Thyroid gland (tissue), 4 donors: ENCODE data around the gene ENPP3. TPM values are rescaled to one million over a fixed set of nuclear protein-coding genes. Genes with fewer than 3 reads are reported as not detected.

Source experiments
- DNase-seq, 2 donors: peaks; one replicate each; pipeline ENCODE4 v3.0.0-alpha.2; 2019
- H3K27ac ChIP-seq, 3 donors: fragments of 200-600 bp; sonication (generic); 1 replicate in 2 of 3; 2 replicates in 1 of 3; pipeline ENCODE4 v1.5.1; 2016 to 2019; ENCODE audit warnings: mild to moderate bottlenecking in 1 of 3, moderate library complexity in 1 of 3
- H3K27me3 ChIP-seq: fragments of 200-600 bp; sonication (generic); one replicate; pipeline ENCODE4 v1.5.1; 2019
- H3K36me3 ChIP-seq, 2 donors: fragments of 200-600 bp; sonication (generic); one replicate each; pipeline ENCODE4 v1.5.1; 2016 to 2019
- H3K4me1 ChIP-seq, 2 donors: fragments of 200-600 bp; sonication (generic); one replicate each; pipeline ENCODE4 v1.5.1; 2017 to 2019
- H3K4me3 ChIP-seq, 3 donors: fragments of 200-600 bp; sonication (generic); replicated peaks in 1 of 3; 1 replicate in 2 of 3; 2 replicates in 1 of 3; pipeline ENCODE4 v1.5.1; 2016; ENCODE audit warnings: mild to moderate bottlenecking in 1 of 3
- H3K9me3 ChIP-seq: fragments of 200-600 bp; sonication (generic); one replicate; pipeline ENCODE4 v1.5.1; 2017
- CTCF ChIP-seq, 6 experiments: fragments of 200-600 bp in 3 of 6; fragments of 450-650 bp in 3 of 6; sonication (generic) in 3 of 6; IDR thresholded peaks; one replicate each; pipeline ENCODE4 v1.5.1; 2016 to 2019; ENCODE audit warnings: antibody characterized with exemption in 6 of 6, mild to moderate bottlenecking in 2 of 6, inconsistent platforms in 1 of 6, moderate library complexity in 1 of 6
- POLR2A ChIP-seq, 2 donors: fragments of 450-650 bp; IDR thresholded peaks; one replicate each; pipeline ENCODE4 v1.6.1; 2017; ENCODE audit warnings: antibody characterized with exemption in 2 of 2, mild to moderate bottlenecking in 2 of 2, moderate library complexity in 1 of 2
- WGBS, 2 donors: methylation state at CpG; one replicate each; pipeline ENCODE4 v1.1.5; 2017; 5-methylcytosine and 5-hydroxymethylcytosine counted together
- intact Hi-C: fragments of 100-400 bp; cut with DNase I; formaldehyde crosslinking; loops from one replicate; pipeline ENCODE4 v1.15.1; 2023
- total RNA-seq, 4 donors: library from RNA; depleted of rRNA; stranded (reverse); fragments of >200 nt; gene quantifications; one replicate each; pipeline ENCODE4 v1.2.3, GENCODE V29; 2016

Gene ENPP3
- total RNA-seq, 4 donors from 2014 or later = 0.29 to 2.1 (median 0.85) TPM

- DNase-seq = no peak
- Histone ChIP-seq H3K4me3 (no peak overlapping the region), H3K36me3 (peaks cover 69 to 71% of the 10 kb centered on the region in 2 donors), H3K27ac (no peak overlapping the region), H3K4me1 (no peaks in the 10 kb centered on the region), H3K27me3 (no peaks in the 10 kb centered on the region), H3K9me3 (no peaks in the 10 kb centered on the region)
- TF ChIP-seq CTCF (IDR thresholded peaks at IDR 0.05) = peak in 3 of 6 experiments; percentile 33 to 38 (median 33)
- TF ChIP-seq POLR2A (IDR thresholded peaks at IDR 0.05) = no peak
- intact Hi-C loops = no loop called here
- 96% methylated on average over 3 of the region's 3 CpGs for WGBS, 2 donors
These were observed 39.7 kb upstream of the ENPP3 start for GRCh38 chr6:131597446-131597845.

- no peaks in the 10 kb centered on the region for H3K4me1 ChIP-seq
- H3K9me3 ChIP-seq = no peaks in the 10 kb centered on the region
- intact Hi-C loops = no loop called here
- H3K36me3 ChIP-seq = peaks cover 68 to 84% of the 10 kb centered on the region in 2 donors
- DNase-seq = no peak
- H3K27ac ChIP-seq = no peak overlapping the region
- TF ChIP-seq POLR2A (IDR thresholded peaks at IDR 0.05) (no peak), CTCF (IDR thresholded peaks at IDR 0.05) (no peak)
- 89 to 91% methylated on average over 4 of the region's 4 CpGs for WGBS, 2 donors
- no peak overlapping the region for H3K4me3 ChIP-seq
- H3K27me3 ChIP-seq = no peaks in the 10 kb centered on the region
These were observed 36.4 kb upstream of the ENPP3 start for GRCh38 chr6:131600716-131601115.

GRCh38 chr6:131602781-131603312, 34.3 kb upstream of the ENPP3 start:
- Histone ChIP-seq H3K36me3 (peaks cover 81% of the 10 kb centered on the region in 2 donors), H3K9me3 (no peaks in the 10 kb centered on the region), H3K27me3 (no peaks in the 10 kb centered on the region), H3K27ac (no peak overlapping the region), H3K4me1 (no peaks in the 10 kb centered on the region), H3K4me3 (no peak overlapping the region)
- no peak for DNase-seq
- WGBS, 2 donors = 90 to 91% methylated on average over 1 of the region's 1 CpG
- intact Hi-C loops = no loop called here
- TF ChIP-seq CTCF (IDR thresholded peaks at IDR 0.05) = no peak
- no peak for TF ChIP-seq POLR2A (IDR thresholded peaks at IDR 0.05)

- Histone ChIP-seq H3K4me1 (no peaks in the 10 kb centered on the region), H3K9me3 (no peaks in the 10 kb centered on the region), H3K4me3 (no peak overlapping the region), H3K27ac (no peak overlapping the region), H3K36me3 (peaks cover 43 to 59% of the 10 kb centered on the region in 2 donors), H3K27me3 (no peaks in the 10 kb centered on the region)
- WGBS, 2 donors = 93 to 95% methylated on average over 5 of the region's 5 CpGs
- no peak for DNase-seq
- TF ChIP-seq POLR2A (IDR thresholded peaks at IDR 0.05) (no peak), CTCF (IDR thresholded peaks at IDR 0.05) (no peak)
- intact Hi-C loops = no loop called here
These were observed 23.7 kb upstream of the ENPP3 start for GRCh38 chr6:131613296-131613925.

- no peaks in the 10 kb centered on the region for H3K4me1 ChIP-seq
- no peak overlapping the region for H3K4me3 ChIP-seq
- H3K9me3 ChIP-seq = no peaks in the 10 kb centered on the region
- no peaks in the 10 kb centered on the region for H3K27me3 ChIP-seq
- H3K27ac ChIP-seq = no peak overlapping the region
- no peak for DNase-seq
- TF ChIP-seq POLR2A (IDR thresholded peaks at IDR 0.05) = no peak
- TF ChIP-seq CTCF (IDR thresholded peaks at IDR 0.05) = no peak
- intact Hi-C loops = no loop called here
- 95 to 98% methylated on average over 4 of the region's 4 CpGs for WGBS, 2 donors
- H3K36me3 ChIP-seq = peaks cover 50 to 64% of the 10 kb centered on the region in 2 donors
These were observed 21.8 kb upstream of the ENPP3 start for GRCh38 chr6:131615275-131615674.
